GM18870 (cell line): ENCODE results near the gene FAM184B.
"Not testable (repeated sequence)": the region's sequence is repeated elsewhere in the genome, so short reads cannot be mapped to it uniquely, and the experiment has no call there.

Experiments
- ATAC-seq: cut with Tn5 transposase; IDR thresholded peaks from one replicate; pipeline ENCODE4 v1.9.1; 2021; ENCODE audit warnings: moderate library complexity; ENCODE audit not compliant: unreplicated experiment

FAM184B gene

GRCh38 chr4:17721496-17722355, 59.7 kb downstream of the FAM184B start:
- ATAC-seq = no peak

DNA sequence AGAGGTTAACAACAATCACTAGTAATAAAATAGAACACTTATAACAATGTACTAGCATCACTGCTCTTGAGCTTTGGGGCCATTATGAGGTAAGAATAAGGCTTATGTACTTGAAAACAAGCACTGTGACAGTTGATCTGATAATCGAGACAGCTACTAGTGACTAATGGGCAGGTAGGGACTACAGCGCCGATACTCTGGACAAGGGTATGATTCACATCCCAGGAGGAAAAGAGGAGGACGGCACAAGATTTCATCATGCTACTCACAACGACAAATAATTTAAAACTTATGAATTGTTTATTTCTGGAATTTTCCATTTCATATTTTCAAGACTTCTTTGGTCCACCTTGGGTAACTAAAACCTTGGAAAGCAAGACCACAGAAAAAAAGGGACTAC, 62.3 kb downstream of the FAM184B start:
- ATAC-seq = no peak

DNA sequence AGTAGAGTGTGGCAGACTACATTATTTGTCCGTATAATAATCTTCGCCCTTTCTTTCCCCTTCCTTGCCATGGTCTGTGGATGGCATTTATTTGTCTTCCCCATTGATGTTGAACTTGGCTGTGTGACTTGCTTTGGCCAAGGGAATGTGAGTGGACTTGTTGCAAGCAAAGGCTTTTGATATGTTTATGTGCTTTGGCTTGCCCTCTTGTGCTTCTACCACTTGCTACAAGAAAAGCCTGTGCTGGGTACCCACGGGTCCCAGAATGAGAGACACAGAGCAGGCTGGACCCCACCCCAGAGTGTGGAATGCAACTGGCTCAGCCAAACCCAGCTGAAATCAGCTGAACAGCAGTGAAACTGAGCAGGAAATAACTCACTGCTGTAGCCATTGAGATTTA, 63.0 kb downstream of the FAM184B start:
- no peak for ATAC-seq

DNA sequence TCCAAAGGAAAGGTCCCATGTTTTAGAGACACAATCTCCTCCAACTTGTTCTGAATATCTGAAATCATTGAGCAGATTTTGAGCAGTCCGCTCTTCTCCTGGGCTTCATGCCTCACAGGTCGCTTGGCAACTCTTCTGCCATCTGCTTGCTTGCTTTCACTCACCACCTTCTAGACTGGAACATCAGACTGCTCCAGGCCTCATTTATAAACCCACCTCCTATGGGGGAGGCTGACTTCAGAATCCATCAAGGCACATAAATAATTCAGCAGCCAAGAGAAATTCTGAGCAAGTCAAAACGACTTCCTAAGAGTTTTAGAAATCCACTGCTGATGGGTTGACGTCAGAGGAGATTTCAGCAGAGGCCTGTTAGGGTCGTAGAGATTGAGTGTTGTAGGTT, 64.1 kb downstream of the FAM184B start:
- no peak for ATAC-seq

DNA sequence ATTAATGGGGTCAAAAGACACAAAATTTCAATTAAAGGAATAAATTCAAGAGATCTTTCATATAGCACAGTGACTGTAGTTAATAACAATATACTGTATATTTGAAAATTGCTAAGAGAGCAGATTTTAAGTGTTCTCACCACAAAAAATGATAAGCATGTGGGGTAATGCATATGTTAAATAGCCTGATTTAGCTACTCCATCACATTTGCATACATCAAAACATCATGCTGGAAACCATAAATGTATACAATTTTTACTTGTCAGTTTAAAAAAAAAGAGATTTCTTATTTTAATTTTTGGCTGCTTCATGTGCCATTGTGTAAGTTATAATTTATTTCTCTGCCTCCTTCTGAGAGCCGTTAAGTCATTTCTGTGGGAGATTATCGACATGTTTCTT, 65.9 kb downstream of the FAM184B start:
- ATAC-seq = no peak

- ATAC-seq = no peak
These were observed 67.6 kb downstream of the FAM184B start for GRCh38 chr4:17713779-17714178.

DNA sequence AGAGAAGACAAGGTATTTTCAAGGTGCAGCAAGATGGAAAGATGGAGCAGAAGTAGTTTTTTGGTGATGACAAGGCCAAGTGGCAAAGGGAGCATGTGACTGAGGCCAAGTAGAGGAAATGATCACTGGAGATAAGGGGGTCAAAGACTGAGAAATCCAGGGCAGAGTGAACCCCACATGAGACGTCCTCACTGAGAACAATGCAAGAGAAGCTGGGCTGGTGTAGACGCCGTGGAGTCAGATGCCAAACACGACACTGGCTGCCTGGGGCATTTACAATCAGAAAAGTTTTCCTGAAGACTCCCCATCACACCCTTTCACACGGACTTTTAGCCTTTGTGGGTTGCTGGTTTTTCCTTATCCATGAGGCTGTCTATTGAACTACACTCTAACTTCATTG, 69.3 kb downstream of the FAM184B start:
- ATAC-seq = no peak

- ATAC-seq = not testable (repeated sequence)
These were observed 70.2 kb downstream of the FAM184B start for GRCh38 chr4:17711206-17711605.

- ATAC-seq = no peak
These were observed 71.7 kb downstream of the FAM184B start for GRCh38 chr4:17709763-17710068.

DNA sequence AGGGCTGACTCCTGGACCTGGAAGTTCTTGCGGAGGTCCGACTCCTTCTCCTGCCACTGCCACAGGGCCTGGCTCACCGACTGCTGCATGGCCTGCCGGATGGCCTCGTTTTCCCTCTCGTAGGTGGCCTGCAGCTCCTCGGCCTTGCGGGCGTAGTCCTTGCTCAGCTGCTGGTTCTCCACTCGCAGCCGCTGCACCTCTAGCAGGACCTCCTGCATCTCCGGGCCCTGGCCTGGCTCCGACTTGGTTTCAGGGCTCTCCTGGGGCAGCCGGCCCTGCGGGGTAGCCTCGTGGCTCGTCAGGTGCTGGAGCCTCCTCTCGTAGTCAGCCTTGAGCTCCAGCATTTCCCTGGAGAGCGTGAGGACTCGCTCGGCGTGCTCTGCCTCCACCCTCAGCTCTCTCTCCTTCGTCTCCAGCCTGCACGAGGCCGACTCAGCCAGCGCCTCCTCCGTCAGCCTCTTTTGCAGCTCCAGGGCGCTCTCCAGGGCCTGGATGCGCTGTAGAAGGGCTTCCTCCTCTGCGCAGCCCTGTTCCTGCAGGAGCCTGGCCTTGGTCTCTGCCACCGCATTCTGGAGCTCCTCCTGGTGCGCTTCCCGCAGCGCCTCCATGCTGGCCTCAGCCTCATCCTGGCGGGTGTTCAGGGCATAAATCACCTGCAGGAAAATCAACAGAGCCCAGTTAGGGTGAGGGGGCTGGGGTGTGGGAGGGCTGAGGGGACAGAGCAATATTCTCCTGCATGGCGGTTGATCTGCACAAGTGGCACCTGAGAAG, 72.2 kb downstream of the FAM184B start:
- ATAC-seq = no peak

DNA sequence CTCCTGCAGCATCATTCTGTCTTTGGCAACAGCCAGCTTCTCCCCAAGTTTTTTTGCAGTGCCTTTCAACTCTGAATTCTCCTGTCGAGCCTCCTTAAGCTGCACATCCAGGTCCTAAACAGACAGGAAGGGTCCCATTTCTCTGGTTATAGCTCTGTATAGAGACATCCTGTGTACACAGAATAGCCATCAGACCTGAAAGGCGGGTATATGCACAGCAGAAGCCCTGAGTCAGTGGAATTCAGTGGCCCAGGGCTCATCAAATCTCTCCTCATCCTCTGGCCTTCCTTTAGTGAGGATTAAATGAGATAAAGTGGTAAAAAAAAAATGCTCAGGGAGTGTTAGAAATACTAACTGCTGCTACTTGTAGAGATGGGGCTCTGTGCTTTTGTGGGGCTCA, 73.8 kb downstream of the FAM184B start:
- ATAC-seq = no peak

GRCh38 chr4:17705107-17705506, 76.3 kb downstream of the FAM184B start:
- ATAC-seq = no peak

DNA sequence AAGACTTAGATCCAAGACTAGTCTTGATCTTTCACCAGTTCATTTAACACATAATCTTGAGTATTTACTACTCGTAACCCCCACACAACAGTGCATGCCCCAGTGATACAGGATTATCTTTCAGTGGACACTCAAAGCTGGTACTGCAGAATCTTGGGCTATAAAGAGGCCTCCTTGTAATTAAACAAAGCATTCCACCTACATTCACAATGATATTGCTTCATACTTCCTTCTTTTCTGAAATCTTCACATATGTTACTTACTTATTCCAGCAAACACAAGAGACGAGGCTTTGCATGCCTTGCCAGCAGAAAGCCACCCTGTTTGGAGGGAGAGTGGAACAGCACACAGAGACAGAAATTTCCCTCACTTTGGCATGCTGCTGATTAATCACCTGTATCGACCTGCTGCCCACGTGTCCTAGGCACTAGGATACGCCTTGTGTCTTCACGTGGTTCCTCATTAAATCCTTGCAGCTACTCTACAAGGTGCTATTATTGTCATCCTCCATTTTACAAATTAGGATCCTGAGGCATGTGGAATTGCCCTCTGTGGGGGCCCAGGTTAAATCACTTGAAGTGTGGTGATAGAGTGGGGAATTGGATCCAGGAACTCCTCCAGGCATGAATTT, 77.3 kb downstream of the FAM184B start:
- no peak for ATAC-seq

DNA sequence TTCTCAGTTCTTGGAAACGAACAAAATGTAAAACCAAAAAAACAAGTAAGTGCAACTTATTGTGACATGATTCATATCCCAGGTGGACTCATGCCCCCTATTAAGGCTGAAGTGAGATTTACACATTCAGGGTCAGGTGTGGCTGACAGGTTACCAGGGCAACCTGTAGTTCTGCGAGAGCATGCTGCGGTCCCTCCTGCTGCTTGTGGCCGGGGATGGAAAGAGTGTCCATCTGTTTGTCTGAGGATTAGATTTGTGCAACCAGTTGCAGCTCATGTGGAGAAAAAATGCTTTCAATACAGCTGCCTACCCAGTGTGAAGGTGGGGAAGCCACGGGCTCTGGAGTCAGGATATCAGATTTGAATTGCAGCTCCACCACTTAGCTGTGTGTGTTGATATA, 78.8 kb downstream of the FAM184B start:
- ATAC-seq = no peak

- ATAC-seq = no peak
These were observed 79.5 kb downstream of the FAM184B start for GRCh38 chr4:17701882-17702281.

GRCh38 chr4:17701138-17701839, 80.1 kb downstream of the FAM184B start:
- ATAC-seq = no peak

- ATAC-seq = no peak
These were observed 82.0 kb downstream of the FAM184B start for GRCh38 chr4:17699380-17699779.

GRCh38 chr4:17698116-17698515, 83.3 kb downstream of the FAM184B start:
- no peak for ATAC-seq

DNA sequence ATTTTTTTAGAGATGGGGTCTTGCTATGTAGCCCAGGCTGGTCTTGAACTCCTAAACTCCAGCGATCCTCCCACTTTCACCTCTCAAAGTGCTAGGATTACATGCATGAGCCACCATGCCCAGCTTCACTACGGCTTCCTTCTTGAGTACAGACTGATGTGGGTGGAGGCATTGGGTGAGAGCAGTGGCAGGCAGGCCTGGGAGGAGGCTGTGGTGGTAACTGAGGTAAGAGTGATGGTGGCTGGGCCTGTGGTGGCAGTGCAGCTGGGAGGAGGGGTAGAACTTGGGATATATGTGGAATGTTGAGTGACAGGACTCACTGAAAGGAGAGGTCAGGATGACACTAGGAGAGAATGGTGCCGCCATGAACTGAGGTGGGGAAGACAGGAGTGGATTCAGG, 86.1 kb downstream of the FAM184B start:
- ATAC-seq = no peak

DNA sequence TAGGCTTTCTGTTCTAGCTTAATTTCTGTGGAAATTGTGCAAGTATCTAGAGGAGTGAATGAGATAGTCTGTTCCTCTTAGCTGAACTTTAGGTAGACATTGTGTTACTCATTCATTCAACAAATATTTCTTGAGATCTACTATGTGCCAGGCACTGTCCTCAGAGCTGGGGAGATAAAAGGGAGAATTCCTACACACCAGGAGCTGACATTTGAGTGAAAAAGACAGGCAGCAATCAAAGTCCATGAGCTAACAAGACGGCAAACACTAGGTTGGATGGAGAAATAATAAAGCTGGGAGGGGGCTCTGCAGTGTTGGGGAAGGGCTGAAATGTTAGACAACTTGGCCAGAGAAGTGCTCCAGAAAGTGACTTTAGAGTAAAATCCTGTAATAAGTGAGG, 86.9 kb downstream of the FAM184B start:
- no peak for ATAC-seq

DNA sequence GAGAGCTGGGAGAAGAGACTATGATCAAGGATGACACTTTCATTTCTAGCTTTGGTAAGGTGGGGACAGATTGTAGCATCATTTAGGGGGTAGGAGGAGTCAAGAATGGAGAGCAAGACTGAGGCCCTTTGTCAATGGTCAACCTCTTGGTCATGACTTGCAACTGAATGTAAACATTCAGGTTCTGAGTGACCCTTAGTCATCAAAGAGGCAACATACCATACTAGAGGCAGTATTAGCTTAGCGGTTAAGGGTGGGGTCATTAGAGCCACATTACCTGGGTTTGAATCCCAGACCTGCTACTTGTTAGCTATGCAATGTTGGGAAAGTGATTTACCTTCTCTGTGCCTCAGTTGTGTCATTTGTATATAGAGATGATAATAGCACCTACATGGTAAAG, 90.5 kb downstream of the FAM184B start:
- ATAC-seq = no peak
